WTC11 (cell line): ENCODE data around the gene ROR2. TPM values are rescaled to one million over a fixed set of nuclear protein-coding genes. Genes with fewer than 3 reads are reported as not detected.
A peak's percentile ranks its signal among the peaks of the same experiment; 100 is the strongest.

Experiments used
- ATAC-seq: fragments of 200-7000 bp; cut with Tn5 transposase; 2 replicates; pipeline ENCODE4 v1.10.0; 2021; ENCODE audit warnings: mild to moderate bottlenecking, moderate library complexity
- CTCF ChIA-PET: fragments of 300-600 bp; sonication (Branson Sonifier 250); formaldehyde crosslinking; loops from one replicate; lab custom pipeline; 2021; ENCODE audit warnings: antibody characterized with exemption; lab: Charles Lee
- POLR2A ChIA-PET: fragments of 350-600 bp; sonication (Branson Sonifier 250); formaldehyde crosslinking; loops from one replicate; lab custom pipeline; 2021; ENCODE audit warnings: antibody characterized with exemption; lab: Charles Lee
- DNase-seq: peaks from one replicate; pipeline ENCODE4 v3.0.0; 2021; ENCODE audit warnings: low spot score
- H3K27ac Mint-ChIP-seq: 2 replicates; pipeline ENCODE4 v1.8.0; 2021; ENCODE audit warnings: mixed read lengths
- H3K27me3 Mint-ChIP-seq: 2 replicates; pipeline ENCODE4 v1.8.0; 2021; ENCODE audit warnings: low read depth, mild to moderate bottlenecking, moderate library complexity, mixed read lengths
- H3K36me3 Mint-ChIP-seq: 2 replicates; pipeline ENCODE4 v1.8.0; 2021; ENCODE audit warnings: mixed read lengths
- H3K4me1 Mint-ChIP-seq: 2 replicates; pipeline ENCODE4 v1.8.0; 2022; ENCODE audit warnings: mixed read lengths
- H3K4me3 Mint-ChIP-seq: 2 replicates; pipeline ENCODE4 v1.8.0; 2021; ENCODE audit warnings: mild to moderate bottlenecking, moderate library complexity, mixed read lengths
- H3K9me3 Mint-ChIP-seq: 2 replicates; pipeline ENCODE4 v1.8.0; 2021; ENCODE audit warnings: mixed read lengths
- CREB1 ChIP-seq: sonication (generic); formaldehyde crosslinking; IDR thresholded peaks from 2 replicates; pipeline ENCODE4 v1.8.0; 2023; ENCODE audit warnings: mild to moderate bottlenecking, missing genetic modification reagents
- CREM ChIP-seq: sonication (generic); formaldehyde crosslinking; IDR thresholded peaks from 2 replicates; pipeline ENCODE4 v1.8.1; 2022; ENCODE audit warnings: mild to moderate bottlenecking, missing genetic modification reagents, moderate library complexity
- ETV6 ChIP-seq: sonication (generic); formaldehyde crosslinking; IDR thresholded peaks from 2 replicates; pipeline ENCODE4 v1.8.1; 2022; ENCODE audit warnings: mild to moderate bottlenecking, missing genetic modification reagents
- GABPB1 ChIP-seq: sonication (generic); formaldehyde crosslinking; IDR thresholded peaks from 2 replicates; pipeline ENCODE4 v1.8.1; 2023; ENCODE audit warnings: mild to moderate bottlenecking, missing genetic modification reagents
- IRF2 ChIP-seq: sonication (generic); formaldehyde crosslinking; IDR thresholded peaks from 2 replicates; pipeline ENCODE4 v1.8.0; 2022; ENCODE audit warnings: low read depth, missing genetic modification reagents, borderline replicate concordance
- KAT7 ChIP-seq: sonication (generic); formaldehyde crosslinking; IDR thresholded peaks from 2 replicates; pipeline ENCODE4 v1.8.1; 2023; ENCODE audit warnings: missing genetic modification reagents, mild to moderate bottlenecking, borderline replicate concordance
- NR2C2 ChIP-seq: sonication (generic); formaldehyde crosslinking; IDR thresholded peaks from 2 replicates; pipeline ENCODE4 v1.8.0; 2022; ENCODE audit warnings: mild to moderate bottlenecking, missing genetic modification reagents
- SMAD4 ChIP-seq: sonication (generic); formaldehyde crosslinking; IDR thresholded peaks from 2 replicates; pipeline ENCODE4 v1.8.0; 2022; ENCODE audit warnings: mild to moderate bottlenecking, missing genetic modification reagents
- TEAD1 ChIP-seq: sonication (generic); formaldehyde crosslinking; IDR thresholded peaks from 2 replicates; pipeline ENCODE4 v1.8.0; 2022; ENCODE audit warnings: mild to moderate bottlenecking, missing genetic modification reagents
- TP53 ChIP-seq: sonication (generic); formaldehyde crosslinking; IDR thresholded peaks from 2 replicates; pipeline ENCODE4 v1.8.1; 2023; ENCODE audit warnings: mild to moderate bottlenecking, missing genetic modification reagents
- ZNF263 ChIP-seq: sonication (generic); formaldehyde crosslinking; IDR thresholded peaks from 2 replicates; pipeline ENCODE4 v1.8.1; 2022; ENCODE audit warnings: low read depth, mild to moderate bottlenecking, moderate library complexity, missing genetic modification reagents
- ZNF416 ChIP-seq: fragments of 250-450 bp; sonication (Bioruptor Pico); IDR thresholded peaks from 2 replicates; pipeline ENCODE4 v1.9.0; 2021; ENCODE audit warnings: mild to moderate bottlenecking, inconsistent platforms
- ZNF671 ChIP-seq: fragments of 250-450 bp; sonication (Bioruptor Pico); IDR thresholded peaks from 2 replicates; pipeline ENCODE4 v1.8.0; 2021; ENCODE audit warnings: mild to moderate bottlenecking
- total RNA-seq: library from RNA; stranded (reverse); gene quantifications from 3 replicates; pipeline ENCODE4 v1.2.3, GENCODE V29; 2021
- TF ChIP-seq, protein P1 (sequence below): fragments of 250-450 bp; sonication (Bioruptor Pico); conservative IDR thresholded peaks from 2 replicates; pipeline ENCODE4 v1.9.0; 2021; ENCODE audit warnings: mild to moderate bottlenecking
- TF ChIP-seq, protein P2 (sequence below): sonication (generic); formaldehyde crosslinking; IDR thresholded peaks from 2 replicates; pipeline ENCODE4 v1.8.0; 2022; ENCODE audit warnings: mild to moderate bottlenecking, missing genetic modification reagents
- TF ChIP-seq, protein P3 (sequence below): sonication (generic); formaldehyde crosslinking; IDR thresholded peaks from 2 replicates; pipeline ENCODE4 v1.8.0; 2022; ENCODE audit warnings: missing genetic modification reagents
- TF ChIP-seq, protein P4 (sequence below): sonication (generic); formaldehyde crosslinking; IDR thresholded peaks from 2 replicates; pipeline ENCODE4 v1.8.0; 2023; ENCODE audit warnings: mild to moderate bottlenecking, missing genetic modification reagents
- TF ChIP-seq, protein P5 (sequence below): sonication (generic); formaldehyde crosslinking; IDR thresholded peaks from 2 replicates; pipeline ENCODE4 v1.8.1; 2022; ENCODE audit warnings: mild to moderate bottlenecking, missing genetic modification reagents, moderate library complexity, borderline replicate concordance
- TF ChIP-seq, protein P6 (sequence below): sonication (generic); formaldehyde crosslinking; IDR thresholded peaks from 2 replicates; pipeline ENCODE4 v1.8.0; 2023; ENCODE audit warnings: missing genetic modification reagents

ROR2 gene
- total RNA-seq, 1 experiment from 2014 or later, result 19.8 TPM

DNA sequence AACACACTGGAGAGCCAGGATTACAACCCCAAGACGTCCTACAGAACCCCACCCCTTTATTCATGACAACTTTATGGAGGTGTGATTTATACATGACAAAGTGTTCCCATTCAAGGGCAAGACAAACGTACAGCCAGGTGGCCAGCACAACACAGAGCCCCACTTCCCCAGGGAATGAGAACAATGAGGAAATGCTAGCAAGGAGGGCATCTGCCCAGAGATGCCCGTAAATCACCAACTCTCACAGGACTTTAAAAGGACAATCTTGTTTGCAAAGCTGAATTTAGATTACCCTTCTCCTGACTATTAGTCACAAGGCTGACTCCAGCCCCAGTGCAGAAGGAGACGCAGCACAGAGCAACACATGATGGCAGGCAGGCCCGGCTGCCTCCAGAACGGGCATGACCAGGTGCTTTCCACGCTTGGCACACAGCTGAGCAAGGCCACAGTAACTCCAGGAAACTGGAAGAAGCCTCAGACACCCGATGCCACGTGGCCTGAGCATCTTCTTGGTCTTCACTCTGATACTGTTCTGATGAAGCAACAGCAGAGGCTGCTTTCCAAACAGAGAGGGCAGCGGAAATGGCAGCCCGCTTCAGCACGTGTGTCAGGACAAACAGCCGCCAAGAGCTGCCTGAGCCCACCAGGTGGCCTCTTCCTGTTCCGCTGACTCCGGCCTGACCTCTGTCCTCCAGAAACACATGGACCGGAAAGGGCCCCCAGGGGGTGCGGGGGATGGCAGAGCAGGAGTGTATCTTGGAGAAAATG is 51.4 kb downstream of the ROR2 start (continued):
- no peak for TF ChIP-seq ZNF671 (CRISPR knock-in tag)
- TF ChIP-seq, protein P1, sequence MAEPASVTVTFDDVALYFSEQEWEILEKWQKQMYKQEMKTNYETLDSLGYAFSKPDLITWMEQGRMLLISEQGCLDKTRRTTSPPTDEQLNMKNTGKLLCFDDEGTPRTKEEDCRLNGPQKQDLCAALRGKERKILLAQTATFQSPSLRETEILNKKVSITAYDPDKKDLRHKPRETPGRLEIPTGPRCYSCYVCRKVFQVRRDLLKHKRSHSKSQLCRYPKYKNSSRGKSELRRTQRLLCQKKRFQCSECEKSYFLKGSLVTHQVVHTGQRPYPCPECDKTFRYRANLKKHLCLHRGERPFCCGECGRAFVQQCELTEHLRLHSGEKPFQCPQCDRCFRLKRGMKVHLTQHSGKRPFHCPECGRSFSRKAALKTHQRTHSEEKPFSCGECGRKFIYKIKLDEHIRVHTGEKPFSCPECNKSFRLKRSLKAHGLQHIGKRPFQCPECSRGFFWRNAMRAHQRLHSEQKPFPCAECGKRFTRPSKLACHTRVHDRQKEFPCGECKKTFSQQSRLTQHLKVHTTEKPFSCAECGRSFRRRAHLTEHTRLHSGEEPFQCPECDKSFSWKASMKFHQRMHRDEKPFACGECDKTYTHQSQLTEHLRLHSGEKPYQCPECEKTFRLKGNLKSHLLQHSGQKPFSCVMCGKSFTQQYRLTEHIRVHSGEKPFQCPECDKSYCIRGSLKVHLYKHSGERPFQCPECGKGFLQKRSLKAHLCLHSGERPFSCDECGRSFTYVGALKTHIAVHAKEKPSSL (CRISPR knock-in tag), result no peak
- 0 out of 2 replicates have a peak, but pooled peaks have one; percentile 27 for TF ChIP-seq GABPB1 (CRISPR knock-in tag)
- no peak for TF ChIP-seq TEAD1 (CRISPR knock-in tag)
- TF ChIP-seq ZNF263 (CRISPR knock-in tag), result no peak
- no peak for TF ChIP-seq ZNF416 (CRISPR knock-in tag)
- TF ChIP-seq, protein P2, sequence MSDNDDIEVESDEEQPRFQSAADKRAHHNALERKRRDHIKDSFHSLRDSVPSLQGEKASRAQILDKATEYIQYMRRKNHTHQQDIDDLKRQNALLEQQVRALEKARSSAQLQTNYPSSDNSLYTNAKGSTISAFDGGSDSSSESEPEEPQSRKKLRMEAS (CRISPR knock-in tag), result peak; percentile 73
- no peak for TF ChIP-seq SMAD4 (CRISPR knock-in tag)
- TF ChIP-seq, protein P3, sequence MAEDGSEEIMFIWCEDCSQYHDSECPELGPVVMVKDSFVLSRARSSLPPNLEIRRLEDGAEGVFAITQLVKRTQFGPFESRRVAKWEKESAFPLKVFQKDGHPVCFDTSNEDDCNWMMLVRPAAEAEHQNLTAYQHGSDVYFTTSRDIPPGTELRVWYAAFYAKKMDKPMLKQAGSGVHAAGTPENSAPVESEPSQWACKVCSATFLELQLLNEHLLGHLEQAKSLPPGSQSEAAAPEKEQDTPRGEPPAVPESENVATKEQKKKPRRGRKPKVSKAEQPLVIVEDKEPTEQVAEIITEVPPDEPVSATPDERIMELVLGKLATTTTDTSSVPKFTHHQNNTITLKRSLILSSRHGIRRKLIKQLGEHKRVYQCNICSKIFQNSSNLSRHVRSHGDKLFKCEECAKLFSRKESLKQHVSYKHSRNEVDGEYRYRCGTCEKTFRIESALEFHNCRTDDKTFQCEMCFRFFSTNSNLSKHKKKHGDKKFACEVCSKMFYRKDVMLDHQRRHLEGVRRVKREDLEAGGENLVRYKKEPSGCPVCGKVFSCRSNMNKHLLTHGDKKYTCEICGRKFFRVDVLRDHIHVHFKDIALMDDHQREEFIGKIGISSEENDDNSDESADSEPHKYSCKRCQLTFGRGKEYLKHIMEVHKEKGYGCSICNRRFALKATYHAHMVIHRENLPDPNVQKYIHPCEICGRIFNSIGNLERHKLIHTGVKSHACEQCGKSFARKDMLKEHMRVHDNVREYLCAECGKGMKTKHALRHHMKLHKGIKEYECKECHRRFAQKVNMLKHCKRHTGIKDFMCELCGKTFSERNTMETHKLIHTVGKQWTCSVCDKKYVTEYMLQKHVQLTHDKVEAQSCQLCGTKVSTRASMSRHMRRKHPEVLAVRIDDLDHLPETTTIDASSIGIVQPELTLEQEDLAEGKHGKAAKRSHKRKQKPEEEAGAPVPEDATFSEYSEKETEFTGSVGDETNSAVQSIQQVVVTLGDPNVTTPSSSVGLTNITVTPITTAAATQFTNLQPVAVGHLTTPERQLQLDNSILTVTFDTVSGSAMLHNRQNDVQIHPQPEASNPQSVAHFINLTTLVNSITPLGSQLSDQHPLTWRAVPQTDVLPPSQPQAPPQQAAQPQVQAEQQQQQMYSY (CRISPR knock-in tag), result no peak
- TF ChIP-seq, protein P4, sequence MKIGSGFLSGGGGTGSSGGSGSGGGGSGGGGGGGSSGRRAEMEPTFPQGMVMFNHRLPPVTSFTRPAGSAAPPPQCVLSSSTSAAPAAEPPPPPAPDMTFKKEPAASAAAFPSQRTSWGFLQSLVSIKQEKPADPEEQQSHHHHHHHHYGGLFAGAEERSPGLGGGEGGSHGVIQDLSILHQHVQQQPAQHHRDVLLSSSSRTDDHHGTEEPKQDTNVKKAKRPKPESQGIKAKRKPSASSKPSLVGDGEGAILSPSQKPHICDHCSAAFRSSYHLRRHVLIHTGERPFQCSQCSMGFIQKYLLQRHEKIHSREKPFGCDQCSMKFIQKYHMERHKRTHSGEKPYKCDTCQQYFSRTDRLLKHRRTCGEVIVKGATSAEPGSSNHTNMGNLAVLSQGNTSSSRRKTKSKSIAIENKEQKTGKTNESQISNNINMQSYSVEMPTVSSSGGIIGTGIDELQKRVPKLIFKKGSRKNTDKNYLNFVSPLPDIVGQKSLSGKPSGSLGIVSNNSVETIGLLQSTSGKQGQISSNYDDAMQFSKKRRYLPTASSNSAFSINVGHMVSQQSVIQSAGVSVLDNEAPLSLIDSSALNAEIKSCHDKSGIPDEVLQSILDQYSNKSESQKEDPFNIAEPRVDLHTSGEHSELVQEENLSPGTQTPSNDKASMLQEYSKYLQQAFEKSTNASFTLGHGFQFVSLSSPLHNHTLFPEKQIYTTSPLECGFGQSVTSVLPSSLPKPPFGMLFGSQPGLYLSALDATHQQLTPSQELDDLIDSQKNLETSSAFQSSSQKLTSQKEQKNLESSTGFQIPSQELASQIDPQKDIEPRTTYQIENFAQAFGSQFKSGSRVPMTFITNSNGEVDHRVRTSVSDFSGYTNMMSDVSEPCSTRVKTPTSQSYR (CRISPR knock-in tag), result peak; percentile 53; the same call in 1 of the 2 replicates
- TF ChIP-seq, protein P5, sequence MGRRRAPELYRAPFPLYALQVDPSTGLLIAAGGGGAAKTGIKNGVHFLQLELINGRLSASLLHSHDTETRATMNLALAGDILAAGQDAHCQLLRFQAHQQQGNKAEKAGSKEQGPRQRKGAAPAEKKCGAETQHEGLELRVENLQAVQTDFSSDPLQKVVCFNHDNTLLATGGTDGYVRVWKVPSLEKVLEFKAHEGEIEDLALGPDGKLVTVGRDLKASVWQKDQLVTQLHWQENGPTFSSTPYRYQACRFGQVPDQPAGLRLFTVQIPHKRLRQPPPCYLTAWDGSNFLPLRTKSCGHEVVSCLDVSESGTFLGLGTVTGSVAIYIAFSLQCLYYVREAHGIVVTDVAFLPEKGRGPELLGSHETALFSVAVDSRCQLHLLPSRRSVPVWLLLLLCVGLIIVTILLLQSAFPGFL (CRISPR knock-in tag), result no peak
- TF ChIP-seq ETV6 (CRISPR knock-in tag), result no peak
- no peak for TF ChIP-seq IRF2 (CRISPR knock-in tag)

DNA sequence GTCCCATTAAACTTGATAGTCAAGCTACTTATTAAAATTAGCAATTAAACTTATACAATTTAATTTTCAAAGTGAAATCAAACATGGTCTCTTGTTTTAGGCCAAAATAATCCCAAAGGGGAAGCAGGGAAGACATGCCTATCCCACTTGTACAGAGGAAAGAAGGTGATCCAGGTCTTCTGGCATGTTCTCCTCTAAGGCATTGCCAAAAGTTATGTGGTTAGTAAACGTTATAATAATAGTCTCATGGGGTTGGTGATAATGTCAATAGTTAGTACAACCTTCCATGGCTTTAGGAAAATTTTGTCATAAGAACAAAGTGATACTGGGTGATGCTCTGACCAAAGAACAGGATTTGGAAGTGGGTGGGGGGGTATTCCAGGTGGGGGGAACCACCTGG is 52.8 kb downstream of the ROR2 start:
- Mint-ChIP-seq H3K4me1 (peaks cover 69% of the 10 kb centered on the region), H3K27ac (no peak overlapping the region)
- CTCF ChIA-PET, result interaction anchor here (1.0 kb wide), 1 partner anchor 58 kb away, joined by 3 read pairs; no protein-coding TSS in a partner anchor

More for the DNA sequence above, 52.8 kb downstream of the ROR2 start:
- no peak for DNase-seq
- ATAC-seq, result no peak
- TF ChIP-seq CREM, result no peak
- TF ChIP-seq CREB1 (CRISPR knock-in tag), result no peak
- TF ChIP-seq NR2C2 (CRISPR knock-in tag), result no peak
- no peak for TF ChIP-seq TP53 (CRISPR knock-in tag)
- no peak for TF ChIP-seq KAT7 (CRISPR knock-in tag)
- TF ChIP-seq, protein P6, sequence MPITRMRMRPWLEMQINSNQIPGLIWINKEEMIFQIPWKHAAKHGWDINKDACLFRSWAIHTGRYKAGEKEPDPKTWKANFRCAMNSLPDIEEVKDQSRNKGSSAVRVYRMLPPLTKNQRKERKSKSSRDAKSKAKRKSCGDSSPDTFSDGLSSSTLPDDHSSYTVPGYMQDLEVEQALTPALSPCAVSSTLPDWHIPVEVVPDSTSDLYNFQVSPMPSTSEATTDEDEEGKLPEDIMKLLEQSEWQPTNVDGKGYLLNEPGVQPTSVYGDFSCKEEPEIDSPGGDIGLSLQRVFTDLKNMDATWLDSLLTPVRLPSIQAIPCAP (CRISPR knock-in tag), result no peak
- H3K27me3 Mint-ChIP-seq, result no peaks in the 10 kb centered on the region
- H3K36me3 Mint-ChIP-seq, result no peaks in the 10 kb centered on the region
- POLR2A ChIA-PET, result no interaction called here
- H3K4me3 Mint-ChIP-seq, result no peak overlapping the region
- no peaks in the 10 kb centered on the region for H3K9me3 Mint-ChIP-seq
